Hematopoietic multipotent progenitor cell treated with erythropoietin and hydrocortisone succinate and interleukin-3 and kit ligand, for 8 days (in vitro differentiated cells): ENCODE data around the gene EXOC4.

Experiments
- DNase-seq: peaks from one replicate; pipeline ENCODE4 v3.0.0-alpha.2; 2015

EXOC4 gene

GRCh38 chr7:133808493-133808866, 555.6 kb downstream of the EXOC4 start:
- DNase-seq, result no peak

- DNase-seq, result no peak
Measured at GRCh38 chr7:133812877-133813276, 560.0 kb downstream of the EXOC4 start.

- DNase-seq, result no peak
Measured at GRCh38 chr7:133815611-133816210, 562.8 kb downstream of the EXOC4 start.

GRCh38 chr7:133819695-133820094, 566.8 kb downstream of the EXOC4 start:
- DNase-seq, result no peak

- no peak for DNase-seq
Measured at GRCh38 chr7:133820584-133820983, 567.7 kb downstream of the EXOC4 start.

- no peak for DNase-seq
Measured at GRCh38 chr7:133821171-133821570, 568.3 kb downstream of the EXOC4 start.

GRCh38 chr7:133822001-133822641, 569.2 kb downstream of the EXOC4 start:
- no peak for DNase-seq

- no peak for DNase-seq
Measured at GRCh38 chr7:133822868-133823552, 570.1 kb downstream of the EXOC4 start.

GRCh38 chr7:133824132-133824531, 571.3 kb downstream of the EXOC4 start:
- no peak for DNase-seq

- DNase-seq, result no peak
Measured at GRCh38 chr7:133827707-133828623, 575.1 kb downstream of the EXOC4 start.

GRCh38 chr7:133828906-133829305, 576.0 kb downstream of the EXOC4 start:
- no peak for DNase-seq

- DNase-seq, result no peak
Measured at GRCh38 chr7:133829336-133829897, 576.5 kb downstream of the EXOC4 start.

GRCh38 chr7:133830081-133830480, 577.2 kb downstream of the EXOC4 start:
- no peak for DNase-seq

- DNase-seq, result no peak
Measured at GRCh38 chr7:133836666-133837065, 583.8 kb downstream of the EXOC4 start.

GRCh38 chr7:133837224-133837623, 584.3 kb downstream of the EXOC4 start:
- DNase-seq, result no peak

- DNase-seq, result no peak
Measured at GRCh38 chr7:133839121-133839520, 586.2 kb downstream of the EXOC4 start.

- DNase-seq, result no peak
Measured at GRCh38 chr7:133843341-133843740, 590.5 kb downstream of the EXOC4 start.

- DNase-seq, result no peak
Measured at GRCh38 chr7:133845005-133845404, 592.1 kb downstream of the EXOC4 start.

- no peak for DNase-seq
Measured at GRCh38 chr7:133846203-133846945, 593.5 kb downstream of the EXOC4 start.

GRCh38 chr7:133850497-133851280, 597.8 kb downstream of the EXOC4 start:
- DNase-seq, result no peak

GRCh38 chr7:133851411-133851810, 598.5 kb downstream of the EXOC4 start:
- no peak for DNase-seq
